Limb (tissue), 2 donors: Measurements from ENCODE around the gene PSMF1.
"Not testable (repeated sequence)": the region's sequence is repeated elsewhere in the genome, so short reads cannot be mapped to it uniquely, and the experiment has no call there.

ENCODE experiments used
- DNase-seq, 2 donors: peaks; one replicate each; pipeline ENCODE4 v3.0.0-alpha.2; 2016; ENCODE audit errors: extremely low spot score in 2 of 2

The PSMF1 gene

GRCh38 chr20:1122388-1123315 is 4.2 kb downstream of the PSMF1 start:
- DNase-seq = no peak

GRCh38 chr20:1123666-1124065 is 5.3 kb downstream of the PSMF1 start:
- DNase-seq = no peak

GRCh38 chr20:1124421-1124820 is 6.0 kb downstream of the PSMF1 start:
- no peak for DNase-seq

- DNase-seq = no peak
Observed at GRCh38 chr20:1125277-1125676, 6.9 kb downstream of the PSMF1 start.

DNA sequence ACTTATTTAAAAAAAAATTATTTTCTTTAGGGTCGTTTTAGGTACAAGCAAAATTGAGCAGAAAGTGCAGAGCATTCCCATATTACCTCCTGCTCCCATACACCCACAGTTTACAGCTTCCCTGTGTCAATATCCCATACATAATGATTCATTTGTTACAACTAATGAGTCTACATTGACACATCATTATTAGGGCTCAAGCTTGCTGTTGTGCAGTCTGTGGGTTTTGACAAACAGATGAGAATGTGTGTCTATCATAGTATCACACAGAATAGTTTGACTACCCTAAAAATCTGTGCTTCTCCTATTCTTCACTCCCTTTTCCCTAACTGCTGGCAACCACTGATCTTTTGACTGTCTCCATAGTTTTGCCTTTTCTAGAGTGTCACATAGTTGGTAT is 9.4 kb downstream of the PSMF1 start:
- no peak for DNase-seq

DNA sequence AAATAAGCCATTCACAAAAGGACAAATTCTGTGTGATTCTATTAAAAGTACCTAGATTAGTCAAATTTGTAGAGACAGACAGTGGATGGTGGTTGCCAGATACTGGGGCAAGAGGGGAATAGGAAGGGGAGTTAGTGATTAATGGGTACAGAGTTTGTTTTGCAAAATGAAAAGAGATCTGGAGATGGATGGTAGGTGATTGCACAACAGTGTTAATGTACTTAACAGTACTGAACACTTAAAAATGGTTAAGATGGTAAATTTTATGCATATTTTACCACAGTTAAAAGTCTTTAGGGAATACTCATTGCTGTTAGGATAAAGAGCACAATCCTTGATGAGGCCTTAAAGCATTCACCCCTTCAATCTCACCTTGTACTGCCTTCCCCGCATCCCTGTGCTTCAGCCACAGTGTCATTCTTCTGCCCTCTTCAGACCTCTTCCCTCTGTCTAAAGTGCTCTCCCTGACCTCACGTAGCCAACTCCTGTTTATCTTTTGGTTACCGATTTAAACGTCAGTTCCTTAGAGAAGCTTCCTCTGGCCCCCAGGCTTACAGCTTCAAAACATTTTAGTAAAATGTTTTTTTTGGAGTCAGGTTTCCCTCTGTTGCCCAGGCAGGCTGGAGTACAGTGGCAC is 11.8 kb downstream of the PSMF1 start:
- no peak for DNase-seq

DNA sequence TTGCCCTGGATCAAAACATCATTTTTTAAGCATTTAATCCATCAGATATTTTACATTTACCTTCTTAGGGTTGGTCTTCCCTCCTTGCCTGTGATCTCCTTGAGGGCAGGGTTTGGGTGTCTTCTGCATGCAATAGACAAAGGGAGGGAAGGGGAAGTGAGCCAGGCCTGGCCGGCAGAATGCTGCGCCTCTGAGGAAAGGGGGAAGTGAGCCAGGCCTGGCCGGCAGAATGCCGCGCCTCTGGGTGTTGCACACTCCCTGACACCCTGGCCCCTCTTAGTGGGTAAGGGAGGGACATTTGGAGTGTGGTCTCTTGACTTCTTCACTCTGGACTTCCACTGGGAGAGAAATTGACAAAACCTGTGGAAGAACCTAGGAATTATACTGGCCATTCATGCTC is 12.4 kb downstream of the PSMF1 start:
- no peak for DNase-seq

DNA sequence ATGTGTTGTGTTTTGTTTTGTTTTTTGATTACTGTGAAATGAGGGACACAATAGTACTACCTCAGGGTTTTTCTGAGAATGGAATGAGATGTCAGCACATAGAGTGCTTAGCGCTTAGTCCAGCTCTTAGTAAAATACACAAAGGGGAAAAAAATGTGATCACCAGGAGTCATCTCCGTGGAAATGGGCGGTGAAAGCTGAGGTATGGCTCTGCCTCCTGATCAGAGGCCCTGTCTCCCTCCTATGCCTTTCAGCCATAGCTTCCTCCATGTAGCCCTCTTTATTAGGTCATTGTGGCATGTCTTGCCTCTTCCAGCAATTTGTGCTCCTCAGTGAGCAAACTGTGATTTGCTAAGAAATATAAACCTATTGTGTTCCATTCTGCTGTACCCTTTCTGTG is 13.0 kb downstream of the PSMF1 start:
- DNase-seq = no peak

DNA sequence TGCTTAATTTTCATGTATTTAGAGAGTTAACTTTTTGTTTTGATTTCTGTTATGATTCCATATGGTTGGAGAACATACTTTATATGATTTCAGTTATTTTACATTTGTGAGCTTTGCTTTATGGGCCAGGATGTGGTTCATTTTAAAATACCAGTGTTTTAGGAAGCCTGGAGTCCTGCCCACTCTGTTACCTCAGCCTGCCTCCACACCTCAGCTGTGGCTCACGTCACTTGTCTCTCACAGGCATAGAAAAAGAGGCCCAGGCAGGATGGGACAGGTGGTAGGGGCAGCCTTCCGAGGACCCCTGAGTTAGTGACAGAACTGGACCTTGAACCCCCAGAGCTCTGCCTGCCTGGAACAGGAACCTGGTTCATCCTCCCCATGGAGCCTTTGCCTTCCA is 16.0 kb downstream of the PSMF1 start:
- no peak for DNase-seq

GRCh38 chr20:1134836-1135235 is 16.4 kb downstream of the PSMF1 start:
- DNase-seq = no peak

DNA sequence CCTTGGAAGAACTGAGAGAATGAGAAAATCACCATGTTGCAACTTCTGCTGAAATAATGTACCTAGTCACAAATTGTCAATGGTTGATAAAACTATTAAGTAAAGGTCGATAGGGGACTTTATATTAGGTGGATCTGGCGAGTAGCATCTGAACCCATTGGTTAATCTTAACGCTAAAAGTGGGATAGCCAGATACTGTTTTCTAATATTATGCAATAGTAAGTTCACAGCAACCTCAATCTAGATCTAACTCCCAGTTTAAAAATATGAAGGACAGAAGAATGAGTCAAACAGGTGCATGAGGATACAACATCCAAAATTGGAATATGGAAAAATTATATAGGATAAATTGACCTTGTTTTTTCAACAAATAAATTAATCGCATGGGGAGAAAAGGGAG is 18.8 kb downstream of the PSMF1 start:
- DNase-seq = no peak

- no peak for DNase-seq
Observed at GRCh38 chr20:1144401-1145172, 26.2 kb downstream of the PSMF1 start.

DNA sequence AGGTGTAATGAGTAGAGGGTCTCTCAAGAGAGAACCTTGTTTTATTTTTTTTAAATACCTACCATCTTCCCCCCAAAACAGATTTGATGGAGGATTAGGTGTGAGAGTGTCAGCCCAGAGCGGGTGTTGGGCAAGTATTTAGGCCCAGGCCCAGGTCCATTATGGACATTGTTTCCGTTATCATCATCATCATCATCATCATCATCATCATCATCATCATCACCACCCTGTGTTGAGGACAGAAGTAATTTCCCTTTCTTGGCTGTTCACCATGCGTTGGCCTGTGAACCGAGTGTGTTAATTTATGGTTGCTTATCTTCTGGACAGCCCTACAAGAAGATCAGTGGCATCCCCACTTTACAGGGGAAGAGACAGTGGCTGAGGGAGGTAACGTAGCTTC is 28.6 kb downstream of the PSMF1 start:
- DNase-seq = no peak

DNA sequence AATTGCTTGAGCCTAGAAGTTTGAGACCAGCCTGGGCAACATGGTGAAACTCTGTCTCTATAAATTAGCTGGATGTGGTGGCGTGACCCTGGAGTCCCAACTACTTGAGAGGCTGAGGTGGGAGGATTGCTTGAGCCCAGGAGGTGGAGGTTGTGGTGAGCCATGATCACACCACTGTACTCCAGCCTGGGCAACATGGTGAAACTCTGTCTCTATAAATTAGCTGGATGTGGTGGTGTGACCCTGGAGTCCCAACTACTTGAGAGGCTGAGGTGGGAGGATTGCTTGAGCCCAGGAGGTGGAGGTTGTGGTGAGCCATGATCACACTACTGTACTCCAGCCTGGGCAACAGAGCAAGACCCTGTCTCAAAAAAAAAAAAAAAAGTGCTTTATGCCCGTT is 31.4 kb downstream of the PSMF1 start:
- not testable (repeated sequence) for DNase-seq

- no peak for DNase-seq
Observed at GRCh38 chr20:1150218-1150617, 31.8 kb downstream of the PSMF1 start.

GRCh38 chr20:1150968-1151367 is 32.6 kb downstream of the PSMF1 start:
- no peak for DNase-seq

- DNase-seq = no peak
Observed at GRCh38 chr20:1154226-1154625, 35.8 kb downstream of the PSMF1 start.

GRCh38 chr20:1154691-1155090 is 36.3 kb downstream of the PSMF1 start:
- DNase-seq = no peak

GRCh38 chr20:1155342-1155741 is 36.9 kb downstream of the PSMF1 start:
- no peak for DNase-seq

DNA sequence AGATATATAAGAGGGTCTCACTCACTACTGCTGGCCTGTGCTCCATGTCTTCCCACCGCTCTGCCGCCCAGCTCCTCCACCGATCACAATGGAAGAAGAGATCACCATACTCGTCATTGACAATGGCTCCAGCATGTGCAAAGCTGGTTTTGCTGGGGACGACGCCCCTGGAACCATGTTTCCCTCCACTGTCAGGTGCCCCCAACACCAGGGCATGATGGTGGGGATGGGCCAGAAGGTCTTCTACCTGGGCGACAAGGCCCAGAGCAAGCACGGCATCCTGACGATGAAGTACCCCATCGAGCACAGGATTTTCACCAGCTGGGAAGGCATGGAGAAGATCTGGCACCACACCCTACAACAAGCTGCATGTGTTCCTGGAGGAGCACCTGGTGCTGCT is 42.1 kb downstream of the PSMF1 start:
- DNase-seq = no peak

- no peak for DNase-seq
Observed at GRCh38 chr20:1160991-1161390, 42.6 kb downstream of the PSMF1 start.

DNA sequence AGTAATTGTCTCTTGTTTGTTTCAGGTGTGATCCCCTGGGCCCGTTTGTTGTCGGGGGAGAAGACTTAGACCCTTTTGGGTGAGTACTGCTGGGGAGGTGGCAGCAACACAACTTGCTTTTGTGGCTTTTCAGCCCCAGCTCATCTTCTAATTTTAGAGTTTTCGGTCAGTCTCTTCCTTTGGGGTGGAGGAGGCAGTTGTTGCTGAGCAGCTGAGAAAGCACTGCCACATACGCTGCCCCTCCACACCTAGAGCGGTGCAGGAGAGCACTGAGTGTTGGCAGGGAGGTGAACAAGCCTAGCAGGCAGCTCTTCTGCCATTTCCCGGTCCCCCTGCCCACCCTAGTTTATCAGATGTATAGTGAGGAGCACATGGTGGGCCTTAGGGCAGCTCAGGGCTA is 44.7 kb downstream of the PSMF1 start:
- DNase-seq = no peak
